Fibroblast of lung (primary cell): ENCODE measurements around the gene TSPAN18. TPM values are rescaled to one million over a fixed set of nuclear protein-coding genes. Genes with fewer than 3 reads are reported as not detected.

Experiments
- DNase-seq, 2 donors: peaks; one replicate each; pipeline versions ENCODE4 v3.0.0 to v3.0.0-alpha.2; 2010; ENCODE audit warnings: low read depth in 2 of 2
- H2AFZ ChIP-seq: 2 replicates; pipeline ENCODE4 v1.5.1; 2012; ENCODE audit warnings: low read length, control low read depth, inconsistent platforms
- H3K27ac ChIP-seq: 2 replicates; pipeline ENCODE4 v1.5.1; 2011; ENCODE audit warnings: low read length, control low read depth; ENCODE audit not compliant: insufficient read depth
- H3K27me3 ChIP-seq: 2 replicates; pipeline ENCODE4 v1.5.1; 2011; ENCODE audit warnings: mild to moderate bottlenecking, low read length; ENCODE audit not compliant: control insufficient read depth, insufficient read depth
- H3K36me3 ChIP-seq: 2 replicates; pipeline ENCODE4 v1.5.1; 2011; ENCODE audit warnings: low read length; ENCODE audit not compliant: control insufficient read depth, insufficient read depth
- H3K4me1 ChIP-seq: 2 replicates; pipeline ENCODE4 v1.5.1; 2011; ENCODE audit warnings: low read length; ENCODE audit not compliant: control insufficient read depth, insufficient read depth; ENCODE audit errors: extremely low read depth
- H3K4me2 ChIP-seq: 2 replicates; pipeline ENCODE4 v1.5.1; 2011; ENCODE audit warnings: low read length, control low read depth; ENCODE audit not compliant: insufficient read depth; ENCODE audit errors: extremely low read depth
- H3K4me3 ChIP-seq, 4 experiments: fragments of 200-600 bp in 1 of 4; sonication (generic) in 1 of 4; replicated peaks in 1 of 4; 2 replicates each; pipeline ENCODE4 v1.5.1; 2011 to 2016; ENCODE audit warnings: low read length in 4 of 4, low read depth in 3 of 4, mild to moderate bottlenecking in 3 of 4, control low read depth in 2 of 4, inconsistent platforms in 1 of 4, mixed read lengths in 1 of 4; ENCODE audit not compliant: insufficient read depth in 1 of 4; ENCODE audit errors: control extremely low read depth in 1 of 4
- H3K79me2 ChIP-seq: 2 replicates; pipeline ENCODE4 v1.5.1; 2012; ENCODE audit warnings: mild to moderate bottlenecking, low read length, inconsistent platforms; ENCODE audit not compliant: control insufficient read depth, insufficient read depth
- H3K9ac ChIP-seq: 2 replicates; pipeline ENCODE4 v1.5.1; 2011; ENCODE audit warnings: mild to moderate bottlenecking, low read length, control low read depth; ENCODE audit not compliant: insufficient read depth
- H3K9me3 ChIP-seq: 2 replicates; pipeline ENCODE4 v1.5.1; 2012; ENCODE audit warnings: low read depth, low read length; ENCODE audit not compliant: control insufficient read depth, insufficient read depth
- H4K20me1 ChIP-seq: 2 replicates; pipeline ENCODE4 v1.5.1; 2011; ENCODE audit warnings: low read length; ENCODE audit not compliant: control insufficient read depth, insufficient read depth; ENCODE audit errors: extremely low read depth
- CTCF ChIP-seq, 2 donors: IDR thresholded peaks in 1 of 2; conservative IDR thresholded peaks in 1 of 2; 1 replicate in 1 of 2; 2 replicates in 1 of 2; pipeline ENCODE4 v1.5.1; 2011 to 2012; ENCODE audit warnings: low read length in 2 of 2, control low read depth in 1 of 2, inconsistent platforms in 1 of 2, low read depth in 1 of 2, mild to moderate bottlenecking in 1 of 2
- EZH2 ChIP-seq: IDR thresholded peaks from 2 replicates; pipeline ENCODE4 v1.5.1; 2012; ENCODE audit warnings: low read length, control low read depth, mild to moderate bottlenecking; ENCODE audit errors: missing control alignments
- polyA plus RNA-seq, 2 donors: library from polyadenylated mRNA; depleted of rRNA in 1 of 2; stranded (reverse) in 1 of 2; unstranded in 1 of 2; fragments of >200 nt; gene quantifications; 2 replicates each; pipeline ENCODE4 v1.2.1, GENCODE V29; 2011 to 2012; ENCODE audit warnings: missing spikeins in 1 of 2
- total RNA-seq: library from RNA; depleted of rRNA; stranded (reverse); fragments of >200 nt; gene quantifications from 2 replicates; pipeline ENCODE4 v1.2.1, GENCODE V29; 2014

The TSPAN18 gene
- total and polyA plus RNA-seq, 2 donors (not counting 1 experiment from before 2014, with no cell fraction given): 0.15 TPM; not detected in 1

- H3K27ac ChIP-seq: no peak overlapping the region
- DNase-seq: no peak
- H3K4me1 ChIP-seq: peaks cover 11% of the 10 kb centered on the region
- peaks cover 58% of the 10 kb centered on the region for H3K79me2 ChIP-seq
- peaks cover 2% of the 10 kb centered on the region for H4K20me1 ChIP-seq
- H2AFZ ChIP-seq: no peak overlapping the region
- H3K9ac ChIP-seq: no peak overlapping the region
- TF ChIP-seq CTCF (conservative IDR thresholded peaks at IDR 0.05 in 1 of 2, IDR thresholded peaks at IDR 0.05 in 1 of 2; ENCODE audit: low read depth in 1 of 2, low read length in 2 of 2): no peak
- H3K9me3 ChIP-seq: no peaks in the 10 kb centered on the region
- peak overlapping the region in 1 of 4 experiments; percentile 85 for H3K4me3 ChIP-seq
- peak overlapping the region; percentile 59 for H3K4me2 ChIP-seq
- peaks cover 6% of the 10 kb centered on the region for H3K36me3 ChIP-seq
- H3K27me3 ChIP-seq: no peaks in the 10 kb centered on the region
Measured at GRCh38 chr11:44948155-44948554, 221.4 kb downstream of the TSPAN18 start.

DNA sequence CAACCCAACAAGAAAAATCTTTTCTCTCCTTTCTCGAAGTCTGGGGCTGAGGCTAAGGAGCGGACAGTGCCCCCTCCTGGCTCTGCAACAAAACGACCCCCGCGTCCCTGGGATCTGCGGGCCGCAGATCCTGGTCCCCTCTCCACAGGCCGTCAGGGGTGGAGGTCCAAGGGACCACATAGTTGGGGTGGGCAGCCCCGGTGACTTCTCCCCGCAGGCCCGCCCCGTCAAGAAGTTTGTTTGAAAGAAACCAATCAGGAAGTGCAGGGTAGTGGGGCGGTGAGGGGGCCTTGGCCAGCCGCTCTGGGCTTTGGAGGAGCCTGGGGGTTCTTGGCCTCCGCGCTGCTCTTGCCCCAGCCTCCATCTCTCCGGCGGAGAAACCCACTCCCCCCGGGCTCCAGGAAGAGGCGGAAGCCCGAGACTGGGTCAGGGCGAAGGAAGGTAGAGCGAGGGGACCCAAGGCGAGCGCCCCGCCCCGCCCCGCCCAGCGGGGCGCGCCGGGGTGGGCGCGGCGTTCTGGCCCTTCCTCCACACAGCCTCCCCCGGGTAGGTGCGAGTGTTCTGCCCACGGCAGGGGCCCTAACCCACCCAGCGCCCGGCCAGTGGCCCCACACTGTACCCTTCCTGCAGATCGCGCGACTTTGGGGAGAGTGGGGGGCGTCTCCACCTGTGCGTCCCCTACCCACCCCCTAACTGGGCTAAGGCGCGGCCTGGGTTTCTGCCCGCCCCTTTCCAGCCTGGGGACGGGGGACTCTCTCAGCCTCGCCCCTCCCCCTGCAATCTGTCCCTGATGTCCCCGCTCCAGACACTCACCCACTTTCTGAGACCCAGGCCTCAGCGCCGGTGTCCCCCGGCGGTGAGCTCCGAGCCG is 222.6 kb downstream of the TSPAN18 start:
- no peaks in the 10 kb centered on the region for H3K9me3 ChIP-seq
- peaks cover 2% of the 10 kb centered on the region for H4K20me1 ChIP-seq
- TF ChIP-seq EZH2 (no peak), CTCF (conservative IDR thresholded peaks at IDR 0.05 in 1 of 2, IDR thresholded peaks at IDR 0.05 in 1 of 2; ENCODE audit: low read depth in 1 of 2, low read length in 2 of 2) (peak; percentile 56 to 65)
- H3K4me2 ChIP-seq: peak overlapping the region; percentile 82
- peak overlapping the region; percentile 78 for H3K9ac ChIP-seq
- peak overlapping the region; percentile 30 for H2AFZ ChIP-seq
- H3K79me2 ChIP-seq: peaks cover 48% of the 10 kb centered on the region
- H3K27me3 ChIP-seq: no peaks in the 10 kb centered on the region
- DNase-seq: peak; percentile 40 to 59
- H3K27ac ChIP-seq: no peak overlapping the region
- peaks cover 13% of the 10 kb centered on the region for H3K4me1 ChIP-seq
- peak overlapping the region; percentile 59 to 85 (median 82) for H3K4me3 ChIP-seq
- H3K36me3 ChIP-seq: peaks cover 6% of the 10 kb centered on the region

GRCh38 chr11:44950031-44950624 is 223.4 kb downstream of the TSPAN18 start:
- H3K4me1 ChIP-seq: peaks cover 20% of the 10 kb centered on the region
- peaks cover 5% of the 10 kb centered on the region for H3K36me3 ChIP-seq
- H3K27ac ChIP-seq: peak overlapping the region; percentile 57
- H3K4me3 ChIP-seq: peak overlapping the region; percentile 59 to 85 (median 82)
- H3K9ac ChIP-seq: peak overlapping the region; percentile 78
- H3K79me2 ChIP-seq: peaks cover 41% of the 10 kb centered on the region
- TF ChIP-seq EZH2 (no peak), CTCF (conservative IDR thresholded peaks at IDR 0.05 in 1 of 2, IDR thresholded peaks at IDR 0.05 in 1 of 2; ENCODE audit: low read depth in 1 of 2, low read length in 2 of 2) (no peak)
- no peaks in the 10 kb centered on the region for H3K9me3 ChIP-seq
- H2AFZ ChIP-seq: no peak overlapping the region
- peak overlapping the region; percentile 82 for H3K4me2 ChIP-seq
- H4K20me1 ChIP-seq: peaks cover 2% of the 10 kb centered on the region
- H3K27me3 ChIP-seq: no peaks in the 10 kb centered on the region
- no peak for DNase-seq
